ENCODE results near the gene CFAP210.
"Not testable (repeated sequence)": the region's sequence is repeated elsewhere in the genome, so short reads cannot be mapped to it uniquely, and the experiment has no call there.

Gene CFAP210

DNA sequence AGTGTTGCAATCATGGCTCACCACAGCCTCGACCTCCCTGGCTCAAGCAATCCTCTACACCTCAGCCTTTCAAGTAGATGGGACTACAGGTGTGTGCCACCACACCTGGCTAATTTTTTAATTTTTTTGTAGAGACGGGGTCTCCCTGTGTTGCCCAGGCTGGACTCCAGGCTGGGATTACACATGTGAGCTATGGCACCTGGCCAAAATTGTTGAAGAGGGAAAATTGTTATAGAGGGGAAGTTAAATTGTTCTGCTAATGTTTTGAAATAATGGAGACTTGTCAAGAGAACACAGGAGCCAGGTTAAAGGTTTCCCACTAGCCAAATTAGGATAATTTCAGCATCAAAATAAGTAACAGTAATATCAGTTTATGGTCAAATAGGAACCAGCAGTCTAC, 84.9 kb downstream of the CFAP210 start:
- no peak for DNase-seq

DNA sequence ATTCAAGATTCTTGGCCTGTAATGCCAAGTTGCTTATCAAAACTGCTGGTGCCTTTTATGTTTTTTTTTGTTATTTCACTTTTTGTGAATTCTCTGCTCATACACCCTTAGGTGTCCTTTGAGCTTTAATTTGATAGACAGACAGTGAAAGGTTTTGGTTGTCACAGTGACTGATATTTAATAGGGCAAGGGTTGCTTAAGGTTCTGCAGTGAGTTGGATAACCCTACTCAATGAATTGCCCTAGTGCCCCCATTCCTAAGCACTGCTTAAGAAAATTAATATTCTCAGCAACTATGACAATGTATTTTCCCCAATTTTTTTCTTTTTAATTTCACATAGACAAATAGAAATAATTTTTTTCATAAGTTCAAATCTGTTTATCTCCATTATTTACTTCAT, 94.6 kb downstream of the CFAP210 start:
- no peak for DNase-seq

DNA sequence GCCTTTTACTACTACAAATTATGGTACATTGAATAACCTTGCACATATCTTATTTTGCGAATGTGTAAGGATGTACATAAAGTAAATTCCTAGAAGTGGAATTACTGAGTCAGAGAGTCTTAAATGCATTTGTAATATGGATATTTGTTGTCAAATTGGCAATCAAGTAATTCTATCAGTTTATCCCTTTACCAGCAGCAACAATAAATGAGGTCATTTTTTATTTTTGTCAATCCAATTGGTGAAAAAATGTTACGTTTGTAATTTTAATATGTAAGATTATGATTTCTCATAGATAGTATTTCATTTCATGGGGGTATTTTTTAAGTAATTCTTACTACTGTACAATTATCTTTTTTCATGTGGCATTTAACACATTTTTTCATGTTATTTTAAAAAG, 95.2 kb downstream of the CFAP210 start:
- no peak for DNase-seq

DNA sequence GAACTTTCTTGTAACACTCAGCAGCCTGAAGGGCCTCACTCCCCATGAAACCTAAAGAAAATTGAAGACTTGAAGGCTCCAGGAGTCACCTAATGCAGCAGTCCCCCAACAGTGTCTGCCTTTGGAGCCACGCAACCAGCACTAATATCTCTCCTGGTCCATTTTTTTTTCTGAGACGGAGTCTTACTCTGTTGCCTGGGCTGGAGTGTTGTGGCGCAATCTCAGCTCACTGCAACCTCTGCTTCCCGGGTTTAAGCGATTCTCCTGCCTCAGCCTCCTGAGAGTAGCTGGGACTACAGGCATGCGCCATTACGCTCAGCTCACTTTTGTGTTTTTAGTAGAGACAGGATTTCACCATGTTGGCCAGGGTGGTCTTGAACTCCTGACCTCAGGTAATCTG, 97.7 kb downstream of the CFAP210 start:
- DNase-seq, result not testable (repeated sequence)
